Body of pancreas (tissue), 4 donors: Measurements from ENCODE around the gene TMEM223.

Experiments used
- CTCF ChIP-seq, 7 experiments: fragments of 450-650 bp in 4 of 7; fragments of 200-600 bp in 3 of 7; sonication (generic) in 3 of 7; IDR thresholded peaks; one replicate each; pipeline ENCODE4 v1.5.1; 2016 to 2019; ENCODE audit warnings: antibody characterized with exemption in 7 of 7
- POLR2A ChIP-seq, 3 donors: fragments of 450-650 bp; IDR thresholded peaks; one replicate each; pipeline ENCODE4 v1.6.1; 2016; ENCODE audit warnings: antibody characterized with exemption in 3 of 3, mild to moderate bottlenecking in 2 of 3

- TF ChIP-seq CTCF (IDR thresholded peaks at IDR 0.05) (peak in 3 of 7 experiments; percentile 34 to 58 (median 36)), POLR2A (IDR thresholded peaks at IDR 0.05) (peak; percentile 40 to 94 (median 83))
Measured at GRCh38 chr11:62753736-62754603, 37.8 kb downstream of the TMEM223 start, which contains the start of gene ZBTB3.
